ENCODE results near the gene SCRN2.
A peak's percentile ranks its signal among the peaks of the same experiment; 100 is the strongest.

DNA sequence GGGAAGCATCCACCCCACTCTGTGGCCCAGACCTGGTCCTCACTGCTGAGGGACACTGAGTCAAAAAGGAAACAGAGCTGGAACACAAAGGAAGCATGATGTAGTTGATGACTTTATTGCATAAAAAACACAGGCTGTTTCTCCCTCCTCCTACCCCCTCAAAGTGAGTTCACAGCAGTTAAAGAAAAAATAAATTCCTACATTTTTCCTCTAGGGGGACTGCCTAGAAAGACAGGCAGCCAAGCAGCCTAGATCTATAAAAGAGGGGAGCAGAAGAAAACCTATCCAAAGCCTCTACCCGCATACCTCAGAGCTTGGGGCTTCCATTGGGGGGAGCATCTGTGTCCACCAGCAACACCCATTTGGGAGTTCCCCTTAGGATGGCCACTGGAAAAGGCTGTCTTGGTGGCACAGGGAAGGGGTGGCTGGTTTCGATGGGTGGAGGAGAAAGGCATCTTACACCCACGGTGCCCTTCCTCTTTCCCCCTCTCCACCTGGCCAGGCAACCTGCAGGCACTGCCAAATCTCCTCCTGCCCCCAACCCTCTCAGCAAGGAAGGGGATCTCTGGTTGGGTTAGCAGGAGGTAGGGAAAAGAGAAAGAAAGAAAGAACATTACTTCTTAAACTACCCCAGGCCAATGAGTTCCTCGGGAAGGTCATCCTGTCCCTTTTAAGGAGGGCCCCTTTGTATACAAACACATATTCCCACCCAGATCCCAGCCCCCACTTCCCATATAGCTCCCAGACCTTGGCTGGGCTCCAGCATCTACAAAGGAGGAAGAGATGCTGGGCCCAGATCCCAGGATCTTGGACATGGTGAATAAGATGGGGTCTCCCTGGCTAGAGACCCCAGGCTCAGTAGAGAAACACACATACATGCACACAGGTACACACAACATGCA, 4.0 kb upstream of the SCRN2 start:
- TF ChIP-seq, protein P1, sequence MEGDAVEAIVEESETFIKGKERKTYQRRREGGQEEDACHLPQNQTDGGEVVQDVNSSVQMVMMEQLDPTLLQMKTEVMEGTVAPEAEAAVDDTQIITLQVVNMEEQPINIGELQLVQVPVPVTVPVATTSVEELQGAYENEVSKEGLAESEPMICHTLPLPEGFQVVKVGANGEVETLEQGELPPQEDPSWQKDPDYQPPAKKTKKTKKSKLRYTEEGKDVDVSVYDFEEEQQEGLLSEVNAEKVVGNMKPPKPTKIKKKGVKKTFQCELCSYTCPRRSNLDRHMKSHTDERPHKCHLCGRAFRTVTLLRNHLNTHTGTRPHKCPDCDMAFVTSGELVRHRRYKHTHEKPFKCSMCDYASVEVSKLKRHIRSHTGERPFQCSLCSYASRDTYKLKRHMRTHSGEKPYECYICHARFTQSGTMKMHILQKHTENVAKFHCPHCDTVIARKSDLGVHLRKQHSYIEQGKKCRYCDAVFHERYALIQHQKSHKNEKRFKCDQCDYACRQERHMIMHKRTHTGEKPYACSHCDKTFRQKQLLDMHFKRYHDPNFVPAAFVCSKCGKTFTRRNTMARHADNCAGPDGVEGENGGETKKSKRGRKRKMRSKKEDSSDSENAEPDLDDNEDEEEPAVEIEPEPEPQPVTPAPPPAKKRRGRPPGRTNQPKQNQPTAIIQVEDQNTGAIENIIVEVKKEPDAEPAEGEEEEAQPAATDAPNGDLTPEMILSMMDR (IDR thresholded peaks at IDR 0.05): peak; percentile 52
- TF ChIP-seq EZH2 (IDR thresholded peaks at IDR 0.05): no peak
